ENCODE measurements around the gene WNT2B.

The WNT2B gene

DNA sequence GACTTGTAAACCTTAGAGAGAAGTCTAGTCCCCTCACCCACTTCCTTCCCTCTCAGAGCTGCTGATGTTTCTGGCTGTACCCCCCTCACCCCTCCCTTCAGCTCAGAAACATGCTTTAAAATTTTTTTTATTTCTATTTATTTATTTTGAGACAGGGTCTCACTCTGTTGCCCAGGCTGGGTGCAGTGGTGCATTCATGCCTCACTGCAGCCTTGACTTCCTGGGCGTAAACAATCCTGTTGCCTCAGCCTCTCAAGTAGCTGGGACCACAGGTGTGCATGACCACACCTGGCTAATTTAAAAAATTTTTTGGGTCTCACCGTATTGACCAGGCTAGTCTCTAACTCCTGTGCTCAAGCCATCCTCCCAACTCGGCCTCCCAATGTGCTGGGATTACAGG lies 2.9 kb upstream of the WNT2B start:
- no peak for DNase-seq

DNA sequence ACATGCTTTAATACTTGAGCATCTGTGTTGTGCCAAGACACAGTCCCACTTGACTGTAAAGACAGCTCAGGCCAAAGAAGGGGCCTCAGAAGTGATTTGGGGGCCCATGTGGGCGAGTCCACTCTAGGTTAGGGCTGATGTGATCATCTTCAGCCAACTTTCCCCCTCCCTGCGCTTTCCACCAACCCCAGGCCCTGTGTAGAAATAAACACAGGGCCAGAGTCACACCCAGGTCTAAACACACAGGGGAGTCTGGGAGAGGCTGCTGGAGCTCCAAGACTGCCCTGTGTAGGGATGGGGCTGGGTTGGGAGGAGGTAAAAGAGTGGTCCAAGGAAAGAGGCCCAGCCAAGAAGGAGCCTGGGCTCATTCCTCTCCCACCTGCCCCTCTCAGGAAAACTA lies 2.5 kb upstream of the WNT2B start:
- DNase-seq: no peak

DNA sequence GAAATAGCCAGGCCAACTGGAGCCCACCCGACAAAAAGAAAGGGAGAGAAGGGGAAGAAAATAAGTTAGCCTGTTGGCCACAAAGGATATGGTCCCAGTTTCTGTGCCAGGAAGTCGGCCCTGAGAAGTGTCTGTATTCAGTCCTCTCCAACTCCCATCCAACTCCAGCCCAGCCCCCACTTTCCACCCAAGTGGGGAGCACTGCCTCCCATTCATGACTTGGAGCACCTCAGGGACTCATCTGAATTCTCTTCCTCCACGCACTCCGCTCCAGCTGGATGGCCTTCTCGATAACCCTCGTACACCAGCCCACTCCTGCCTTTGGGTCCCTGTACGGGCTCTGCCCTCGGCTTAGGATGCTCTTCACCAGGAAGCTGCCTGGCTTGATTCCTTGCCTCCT lies 2.0 kb upstream of the WNT2B start:
- DNase-seq: no peak

DNA sequence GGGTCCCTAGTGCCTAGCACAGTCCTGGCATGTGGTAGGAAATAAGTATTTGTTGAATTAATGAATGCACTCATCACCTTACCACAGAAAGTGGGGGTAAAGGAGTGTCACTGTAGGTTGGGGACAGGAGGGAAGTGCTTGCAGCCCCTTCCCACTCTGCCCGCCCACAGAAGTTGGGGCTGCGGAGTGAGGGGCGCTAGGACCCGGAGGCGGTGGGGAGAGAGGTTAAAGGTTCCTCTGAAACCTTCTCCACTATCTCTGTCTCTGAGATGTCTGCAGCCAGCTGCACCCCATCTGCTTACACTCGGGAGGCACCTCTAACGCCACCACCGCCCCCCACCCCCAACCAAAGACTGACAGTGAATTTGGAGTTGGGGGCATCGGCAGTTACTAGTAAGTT lies 1.4 kb upstream of the WNT2B start:
- no peak for DNase-seq

DNA sequence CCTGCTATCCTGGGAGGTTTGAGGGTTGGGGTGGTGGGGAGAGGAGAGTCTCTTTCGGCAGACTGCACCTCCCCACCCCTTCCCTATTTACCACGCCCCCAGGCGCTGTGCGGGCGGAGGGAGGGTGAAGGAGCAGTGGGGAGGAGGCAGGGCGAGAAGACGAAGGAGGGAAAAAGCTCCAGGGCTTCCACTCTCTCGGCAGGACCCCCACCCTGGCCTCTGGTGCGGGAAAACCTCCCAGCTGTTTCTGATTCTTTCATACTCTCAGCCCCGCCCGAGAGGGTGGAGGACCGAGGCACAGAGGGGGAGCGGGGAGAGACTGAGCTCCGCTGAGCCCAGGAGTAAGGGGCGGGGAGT lies 866 bp upstream of the WNT2B start:
- no peak for DNase-seq

DNA sequence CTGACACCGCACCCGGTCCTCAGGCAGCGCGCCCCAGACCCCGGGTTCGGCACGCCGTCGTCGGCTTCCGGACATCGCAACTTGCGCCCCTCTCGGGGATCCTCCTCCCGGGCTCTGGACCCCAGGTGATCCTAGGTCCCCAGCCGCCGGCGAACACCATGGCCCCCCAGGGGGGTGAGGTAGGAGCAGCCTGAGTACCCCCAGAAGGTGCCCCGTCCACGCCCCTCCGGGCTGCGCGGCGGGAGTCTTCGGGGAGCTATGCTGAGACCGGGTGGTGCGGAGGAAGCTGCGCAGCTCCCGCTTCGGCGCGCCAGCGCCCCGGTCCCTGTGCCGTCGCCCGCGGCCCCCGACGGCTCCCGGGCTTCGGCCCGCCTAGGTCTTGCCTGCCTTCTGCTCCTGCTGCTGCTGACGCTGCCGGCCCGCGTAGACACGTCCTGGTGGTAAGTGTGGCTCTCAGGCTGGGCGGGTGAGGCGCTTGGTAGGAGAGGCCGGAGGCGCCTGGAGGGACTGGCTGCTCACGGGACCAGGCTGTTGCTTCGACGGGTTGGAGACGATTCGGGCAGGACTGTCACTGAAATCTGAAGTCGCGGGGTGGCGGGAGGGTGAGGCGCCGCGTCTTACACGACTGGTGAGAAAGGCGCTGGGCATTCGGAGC lies 367 bp downstream of the WNT2B start:
- DNase-seq: no peak

DNA sequence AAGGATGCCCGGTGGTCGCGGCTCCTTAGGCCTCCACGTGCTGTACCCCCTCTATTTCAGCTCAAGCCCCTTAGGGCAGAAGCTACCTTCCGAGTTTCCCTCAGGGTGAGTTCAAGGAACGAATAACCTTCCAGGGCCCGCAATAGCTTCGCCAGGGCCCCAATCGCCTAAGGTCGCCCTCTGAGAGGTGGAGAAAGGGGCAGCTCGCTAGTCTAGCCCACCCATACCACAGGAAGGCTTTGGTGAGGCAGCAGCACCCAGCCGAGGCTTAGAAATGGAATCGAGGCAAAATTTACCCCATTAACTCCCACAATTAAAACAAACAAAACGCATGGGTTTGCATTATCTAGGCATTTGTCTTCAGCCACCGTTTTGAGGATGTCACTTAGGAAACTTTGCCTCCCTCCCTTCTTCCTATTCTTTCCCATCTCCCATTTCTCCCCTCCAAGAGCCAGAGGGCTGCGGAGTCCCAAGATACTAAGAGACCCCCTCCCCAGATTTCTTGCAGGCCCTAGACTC lies 954 bp downstream of the WNT2B start:
- DNase-seq: no peak

DNA sequence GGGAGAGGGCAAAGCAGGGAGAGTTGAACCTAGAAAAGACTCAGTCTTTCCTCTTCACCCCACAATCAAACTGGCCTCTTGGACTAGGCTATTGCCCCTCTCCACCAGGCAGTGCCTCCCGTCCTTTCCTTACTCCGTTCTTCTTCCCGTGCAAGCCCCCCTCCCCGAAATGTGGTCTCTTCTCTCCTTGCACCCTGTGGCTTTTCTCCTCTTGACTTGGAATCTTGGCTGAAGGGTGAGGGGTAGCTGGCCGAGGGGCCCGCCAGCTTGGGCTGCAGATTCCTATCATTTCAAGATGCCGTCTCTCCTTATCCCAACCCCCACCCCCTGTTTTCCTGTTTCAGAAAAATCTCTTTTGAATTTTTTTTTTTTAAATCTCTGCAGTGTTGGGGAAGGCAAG lies 1.6 kb downstream of the WNT2B start:
- DNase-seq: no peak

DNA sequence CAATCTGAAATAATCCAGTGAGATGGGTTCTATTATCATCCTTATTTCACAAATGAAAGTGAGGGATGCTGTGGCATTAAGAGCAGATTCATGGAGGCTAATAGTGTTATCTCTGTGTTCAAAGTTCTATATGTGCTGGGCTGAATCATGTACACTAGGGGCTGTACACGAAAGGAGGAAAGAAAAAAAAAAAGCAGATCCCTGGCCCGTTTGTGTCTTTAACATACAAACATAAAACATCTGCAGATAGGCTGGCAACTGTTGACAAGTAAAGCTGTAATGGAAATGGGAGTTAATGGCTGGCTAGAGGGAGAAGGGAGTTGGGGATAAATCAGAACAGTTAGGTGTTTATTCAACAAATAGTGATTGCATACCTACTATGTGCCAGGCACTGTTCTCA lies 3.1 kb downstream of the WNT2B start:
- DNase-seq: no peak

DNA sequence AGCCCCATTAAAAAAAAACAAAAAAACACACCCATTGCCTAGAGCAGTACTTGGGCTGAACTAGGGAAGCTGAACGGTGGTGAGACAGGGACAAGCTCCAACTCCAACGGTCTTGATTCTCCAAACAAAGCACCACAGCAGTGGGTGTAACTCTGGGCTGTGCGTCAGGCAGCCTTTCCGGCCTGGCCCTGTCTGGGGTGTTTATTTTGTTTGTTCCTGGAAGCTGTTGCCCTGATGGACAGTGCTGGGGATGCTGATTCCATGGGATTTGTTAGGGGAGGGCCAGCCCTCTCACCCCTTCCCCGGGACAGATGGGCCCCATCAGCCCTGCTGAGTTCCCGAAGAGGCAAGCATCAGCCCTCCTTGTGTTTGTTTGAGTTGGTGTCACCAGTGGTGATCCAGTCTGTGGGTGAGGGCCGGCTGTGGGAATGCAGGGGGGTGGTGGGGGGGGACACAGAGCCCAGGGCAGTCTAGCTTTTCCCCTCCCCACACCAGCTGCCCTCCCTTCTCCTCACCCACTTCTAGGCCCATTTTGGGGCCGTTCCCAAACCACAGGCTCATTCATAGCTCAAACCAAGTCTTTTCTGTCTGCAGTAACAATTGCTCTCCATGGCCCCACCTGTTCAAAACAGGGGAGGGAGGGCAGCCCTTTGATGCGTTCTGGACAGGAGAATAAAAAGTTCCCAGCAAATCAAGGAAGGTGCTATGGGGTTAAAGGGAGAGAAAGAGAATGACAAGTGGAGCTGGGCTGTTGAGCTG lies 4.5 kb downstream of the WNT2B start:
- DNase-seq: no peak

DNA sequence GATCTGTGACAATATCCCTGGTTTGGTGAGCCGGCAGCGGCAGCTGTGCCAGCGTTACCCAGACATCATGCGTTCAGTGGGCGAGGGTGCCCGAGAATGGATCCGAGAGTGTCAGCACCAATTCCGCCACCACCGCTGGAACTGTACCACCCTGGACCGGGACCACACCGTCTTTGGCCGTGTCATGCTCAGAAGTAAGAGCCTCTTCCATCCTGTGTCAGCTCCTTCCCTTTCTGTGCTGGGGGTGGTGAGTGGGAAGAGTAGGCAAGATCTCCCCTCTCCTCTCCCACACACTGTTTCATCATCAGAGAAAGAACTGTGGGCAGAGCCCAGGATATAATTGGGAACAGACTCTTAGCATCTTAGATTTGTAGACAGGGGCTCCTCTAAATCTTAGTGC lies 6.1 kb downstream of the WNT2B start:
- no peak for DNase-seq

DNA sequence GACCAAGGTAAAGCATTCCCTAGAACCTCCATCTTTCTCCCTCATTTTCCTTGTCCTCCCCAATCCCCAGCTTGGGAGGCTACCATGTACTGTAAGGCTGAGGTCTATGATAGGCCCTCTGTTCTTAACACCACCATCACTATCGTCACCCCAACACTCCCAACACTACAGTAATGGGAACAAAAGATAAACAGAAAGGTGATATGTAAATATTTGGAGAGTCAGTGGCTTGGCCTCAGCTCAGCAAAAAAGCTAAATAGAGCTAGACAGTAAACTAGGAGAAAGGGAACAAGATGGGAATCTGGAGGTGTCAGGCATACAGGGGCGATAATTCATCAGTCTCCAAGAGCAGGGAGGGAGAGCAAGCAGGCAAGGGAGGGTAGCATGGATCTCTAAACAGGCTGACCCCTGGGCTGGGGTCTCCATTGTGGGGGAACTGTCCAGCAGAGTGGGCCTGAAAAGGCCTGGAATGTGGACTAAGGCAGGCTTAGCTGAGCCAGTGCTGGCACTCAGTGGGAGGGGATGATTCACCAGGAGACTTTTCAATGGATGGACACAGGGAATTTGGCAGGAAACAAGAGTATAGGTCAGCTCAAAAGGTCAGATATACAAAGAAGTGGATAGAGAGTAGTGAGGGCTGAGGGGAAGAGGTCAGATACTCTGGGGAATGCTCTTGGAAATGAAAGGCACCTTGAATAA lies 6.7 kb downstream of the WNT2B start:
- DNase-seq: peak; percentile 15

DNA sequence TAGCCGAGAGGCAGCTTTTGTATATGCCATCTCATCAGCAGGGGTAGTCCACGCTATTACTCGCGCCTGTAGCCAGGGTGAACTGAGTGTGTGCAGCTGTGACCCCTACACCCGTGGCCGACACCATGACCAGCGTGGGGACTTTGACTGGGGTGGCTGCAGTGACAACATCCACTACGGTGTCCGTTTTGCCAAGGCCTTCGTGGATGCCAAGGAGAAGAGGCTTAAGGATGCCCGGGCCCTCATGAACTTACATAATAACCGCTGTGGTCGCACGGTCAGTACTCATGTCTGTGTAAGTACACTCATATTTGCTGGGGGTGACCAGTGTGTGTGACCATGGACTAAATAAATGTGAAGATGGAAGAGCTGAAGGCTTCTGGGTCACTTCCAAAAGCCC lies 7.4 kb downstream of the WNT2B start:
- no peak for DNase-seq

DNA sequence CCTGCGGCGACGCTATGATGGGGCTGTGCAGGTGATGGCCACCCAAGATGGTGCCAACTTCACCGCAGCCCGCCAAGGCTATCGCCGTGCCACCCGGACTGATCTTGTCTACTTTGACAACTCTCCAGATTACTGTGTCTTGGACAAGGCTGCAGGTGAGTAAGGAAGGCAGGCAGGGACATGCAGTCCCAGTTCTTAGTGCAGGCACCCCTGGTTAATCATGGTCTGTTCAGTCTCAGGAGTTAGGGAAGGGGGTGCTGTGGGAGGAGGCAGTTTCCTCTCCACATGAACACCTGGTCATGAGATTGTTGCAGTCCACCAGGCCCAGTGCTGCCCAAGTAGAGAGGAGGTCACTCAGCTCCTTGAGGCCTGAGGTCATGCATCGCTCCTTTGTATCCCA lies 8.5 kb downstream of the WNT2B start:
- DNase-seq: no peak

DNA sequence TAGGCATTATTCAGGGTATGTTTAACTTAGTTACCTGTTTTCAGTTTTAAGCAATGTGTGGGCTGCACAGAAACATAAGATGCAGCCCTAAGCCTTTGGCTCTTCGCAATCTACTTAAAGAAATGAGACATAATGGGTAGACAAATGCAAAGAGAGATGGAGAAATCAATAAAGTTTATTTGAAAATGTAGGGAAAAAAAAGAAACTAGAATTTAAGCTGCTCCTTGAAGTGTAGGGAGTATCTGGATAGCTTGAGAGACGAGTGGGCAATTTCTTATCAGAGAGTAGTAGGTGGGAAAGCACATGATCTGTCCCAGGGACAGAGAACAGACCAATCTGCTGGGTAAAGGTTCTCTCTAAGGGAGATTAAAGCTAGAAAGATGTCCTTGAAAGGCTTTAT lies 8.9 kb downstream of the WNT2B start:
- DNase-seq: no peak

DNA sequence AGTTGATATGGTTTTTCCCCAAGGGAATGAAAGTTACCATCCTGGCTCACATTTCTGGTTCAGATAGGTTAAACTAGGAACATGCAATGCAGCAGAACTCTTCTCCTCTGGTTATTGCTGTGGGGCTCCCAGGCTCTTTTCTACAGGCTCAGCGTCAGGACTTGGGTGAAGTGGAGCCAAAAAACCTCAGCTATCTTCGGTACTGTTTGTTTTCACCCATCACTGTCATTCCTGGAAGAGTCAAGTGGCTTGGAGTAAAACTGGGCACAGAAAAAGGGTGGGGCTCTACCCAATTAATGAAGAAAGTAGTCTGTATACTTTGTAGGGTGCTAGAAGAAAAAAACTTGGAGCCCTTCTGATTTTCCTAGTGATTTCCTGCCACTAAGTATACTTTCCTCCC lies 9.4 kb downstream of the WNT2B start:
- no peak for DNase-seq

DNA sequence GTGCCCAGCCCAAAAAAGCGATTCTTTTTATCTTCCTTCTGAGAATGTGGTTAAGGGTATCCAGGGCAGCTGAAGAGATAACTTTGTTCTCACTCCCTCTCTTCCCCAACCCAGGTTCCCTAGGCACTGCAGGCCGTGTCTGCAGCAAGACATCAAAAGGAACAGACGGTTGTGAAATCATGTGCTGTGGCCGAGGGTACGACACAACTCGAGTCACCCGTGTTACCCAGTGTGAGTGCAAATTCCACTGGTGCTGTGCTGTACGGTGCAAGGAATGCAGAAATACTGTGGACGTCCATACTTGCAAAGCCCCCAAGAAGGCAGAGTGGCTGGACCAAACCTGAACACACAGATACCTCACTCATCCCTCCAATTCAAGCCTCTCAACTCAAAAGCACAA lies 11.4 kb downstream of the WNT2B start:
- no peak for DNase-seq

DNA sequence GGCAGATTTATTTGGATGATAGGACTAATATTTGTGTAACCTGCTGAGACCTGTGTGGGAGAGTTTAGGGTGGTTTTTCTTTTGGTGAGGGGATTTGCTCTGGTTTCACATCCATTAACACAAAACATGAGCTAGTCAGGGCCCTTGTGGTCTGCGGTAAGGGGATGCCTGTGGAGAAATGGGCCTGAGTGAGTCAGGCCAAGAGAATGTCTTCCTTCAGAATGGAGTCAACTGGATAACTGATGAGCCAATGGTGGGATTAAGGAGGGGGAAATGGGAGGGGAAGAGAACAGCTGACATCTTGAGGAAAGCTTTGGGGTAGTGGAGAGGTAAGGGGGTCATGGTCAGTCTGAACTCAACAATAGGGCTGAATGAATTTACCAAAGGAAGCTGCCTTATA lies 13.9 kb downstream of the WNT2B start:
- DNase-seq: no peak

DNA sequence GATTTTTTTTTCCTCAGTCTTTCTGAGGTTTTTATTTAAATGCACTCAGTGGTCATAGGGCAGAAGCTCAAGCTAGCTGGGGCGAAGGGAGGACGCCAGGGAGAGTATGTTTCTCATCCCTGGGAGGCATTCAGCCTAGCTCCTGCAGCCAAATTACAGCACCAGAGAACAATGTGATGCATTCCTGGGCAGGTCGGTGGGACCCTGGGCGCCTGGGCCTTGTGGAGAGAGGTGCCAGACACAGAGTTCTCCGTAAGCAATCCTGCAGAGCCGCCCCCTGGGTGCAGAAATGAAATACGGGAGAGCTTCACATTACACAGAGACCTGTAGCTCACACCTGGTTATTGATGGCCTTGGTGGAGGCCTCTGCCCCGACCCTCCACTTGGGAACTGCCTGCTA lies 15.5 kb downstream of the WNT2B start:
- no peak for DNase-seq

DNA sequence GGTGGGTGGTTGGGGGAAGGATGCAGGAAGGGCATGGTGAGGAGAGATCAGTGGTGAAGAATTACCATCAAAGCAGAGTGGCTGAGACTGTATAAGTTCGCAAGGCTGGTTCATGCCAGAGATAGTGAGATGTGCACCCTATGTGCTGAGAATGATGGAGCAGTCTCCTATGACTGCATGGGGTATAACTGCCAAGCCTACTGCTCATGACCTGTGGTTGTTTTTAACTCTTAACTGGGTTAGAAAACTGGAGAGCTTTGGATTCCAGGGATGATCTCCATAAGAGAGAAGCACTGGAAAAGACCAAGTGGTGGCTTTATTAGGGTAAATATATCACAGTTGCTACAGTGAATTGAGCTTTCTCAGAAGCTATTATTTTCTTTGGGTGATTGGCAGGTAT lies 16.2 kb downstream of the WNT2B start:
- no peak for DNase-seq

DNA sequence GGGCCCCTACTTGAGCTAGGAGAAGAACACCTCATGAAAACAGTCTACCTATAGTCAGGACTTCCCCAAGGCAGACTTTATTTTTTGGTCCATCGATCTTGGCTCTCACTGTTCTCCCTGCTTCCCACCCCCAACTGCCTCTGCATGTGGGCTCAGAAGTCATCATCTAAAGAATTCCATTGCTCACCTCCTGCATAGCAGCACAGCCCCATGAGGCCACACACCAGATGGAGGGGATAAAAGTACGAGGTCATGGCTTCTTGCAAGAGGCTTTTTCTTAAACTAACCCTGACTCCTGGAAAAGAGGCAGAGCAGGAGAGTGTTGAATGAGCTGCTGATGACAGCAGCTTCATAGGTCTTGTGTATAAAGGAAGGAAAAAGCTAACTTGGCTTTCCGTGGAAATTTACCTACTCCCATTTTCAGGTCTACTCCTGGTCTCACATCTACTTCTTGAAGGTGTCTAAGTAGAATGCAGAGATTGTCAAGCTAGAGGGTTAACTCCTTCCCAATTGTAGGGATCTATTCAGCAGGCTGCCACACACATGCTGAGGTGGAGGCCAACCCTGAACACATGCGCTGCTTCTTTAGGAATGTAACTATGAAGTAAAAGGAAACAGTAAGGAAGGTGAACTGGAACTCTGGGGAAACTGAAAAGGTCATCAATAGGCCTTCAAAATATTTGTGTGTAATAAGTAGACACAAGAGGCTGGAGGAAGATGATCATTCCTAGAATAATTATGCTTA lies 18.7 kb downstream of the WNT2B start:
- no peak for DNase-seq

DNA sequence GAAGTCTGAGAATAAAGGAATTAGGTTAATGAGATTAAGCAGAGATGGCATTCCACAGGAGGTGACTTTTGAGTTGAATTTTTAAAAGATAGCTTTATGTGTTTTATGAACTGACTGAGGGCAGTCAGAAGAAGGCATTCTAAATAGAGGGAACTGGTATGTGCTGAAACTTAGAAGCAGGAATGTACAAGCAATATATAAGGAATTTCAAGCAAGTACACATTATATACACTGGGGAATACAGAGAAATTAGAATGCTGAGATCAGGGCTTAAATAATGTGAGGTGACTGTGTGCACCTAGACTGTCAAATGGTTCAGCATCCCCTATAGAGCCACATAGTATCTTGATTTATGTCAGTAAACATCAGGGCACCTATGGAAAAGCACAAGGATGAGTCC lies 19.3 kb downstream of the WNT2B start:
- no peak for DNase-seq

DNA sequence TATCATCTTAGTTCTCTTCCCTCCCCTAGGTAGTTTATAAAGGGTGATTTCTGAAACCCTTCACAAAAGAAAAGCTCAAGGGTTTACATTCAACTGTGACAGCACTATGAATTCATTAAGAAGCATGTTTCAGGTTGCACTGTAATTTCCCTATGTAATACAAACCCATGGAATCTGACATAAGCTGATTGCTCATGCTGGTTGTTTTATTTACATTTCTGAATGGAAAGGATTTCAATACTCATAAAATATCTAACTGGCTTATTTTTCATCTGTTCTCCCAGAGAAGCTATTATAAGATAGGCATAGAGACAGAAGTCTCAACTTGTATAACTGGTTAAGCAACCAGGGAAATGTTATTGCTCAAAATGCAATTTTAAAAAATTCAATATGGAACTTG lies 20.5 kb downstream of the WNT2B start:
- no peak for DNase-seq

DNA sequence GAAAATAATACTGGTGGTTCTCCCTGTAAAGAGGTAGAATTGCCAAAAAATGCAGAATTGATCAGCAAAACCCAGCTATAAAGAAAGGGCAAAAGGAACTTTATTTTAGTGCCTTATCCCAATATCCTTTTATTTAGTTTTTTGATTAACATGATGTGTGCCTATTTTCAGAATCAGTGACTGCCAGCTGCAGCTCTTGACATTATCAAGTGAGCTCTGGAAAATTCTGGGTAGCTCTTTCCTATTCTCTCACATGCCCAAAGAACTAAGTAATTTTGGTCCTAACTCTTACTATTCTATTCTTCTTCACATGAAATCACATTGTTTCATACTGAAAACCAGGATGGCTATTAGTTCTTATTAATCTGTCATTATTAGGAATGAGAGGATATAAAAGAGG lies 22.1 kb downstream of the WNT2B start:
- no peak for DNase-seq
